GM21447 (cell line): Measurements from ENCODE around the gene F2RL1.
"Not testable (repeated sequence)": the region's sequence is repeated elsewhere in the genome, so short reads cannot be mapped to it uniquely, and the experiment has no call there.

Experiments
- ATAC-seq: cut with Tn5 transposase; IDR thresholded peaks from one replicate; pipeline ENCODE4 v1.9.1; 2021; ENCODE audit not compliant: unreplicated experiment

Gene F2RL1

GRCh38 chr5:76849419-76850291, 30.8 kb downstream of the F2RL1 start, which contains the start of gene S100Z:
Gene S100Z (plus strand): TSS chr5:76850014. CDS start chr5:76875360, 25,346 bp downstream.
- no peak for ATAC-seq

- ATAC-seq = no peak
Measured at GRCh38 chr5:76850543-76851145, 31.8 kb downstream of the F2RL1 start.

- ATAC-seq = no peak
Measured at GRCh38 chr5:76851728-76852369, 33.0 kb downstream of the F2RL1 start.

GRCh38 chr5:76852772-76853171, 33.9 kb downstream of the F2RL1 start:
- ATAC-seq = no peak

GRCh38 chr5:76853741-76854140, 34.9 kb downstream of the F2RL1 start:
- ATAC-seq = not testable (repeated sequence)

- ATAC-seq = no peak
Measured at GRCh38 chr5:76854644-76855043, 35.8 kb downstream of the F2RL1 start.

GRCh38 chr5:76855501-76855900, 36.7 kb downstream of the F2RL1 start:
- not testable (repeated sequence) for ATAC-seq

- ATAC-seq = no peak
Measured at GRCh38 chr5:76855961-76856360, 37.1 kb downstream of the F2RL1 start.

GRCh38 chr5:76856800-76857199, 38.0 kb downstream of the F2RL1 start:
- not testable (repeated sequence) for ATAC-seq

- no peak for ATAC-seq
Measured at GRCh38 chr5:76859591-76860247, 40.9 kb downstream of the F2RL1 start.

GRCh38 chr5:76861612-76862011, 42.8 kb downstream of the F2RL1 start:
- ATAC-seq = no peak

- no peak for ATAC-seq
Measured at GRCh38 chr5:76863001-76863400, 44.2 kb downstream of the F2RL1 start.

- ATAC-seq = no peak
Measured at GRCh38 chr5:76866503-76866902, 47.7 kb downstream of the F2RL1 start.

GRCh38 chr5:76867038-76867437, 48.2 kb downstream of the F2RL1 start:
- no peak for ATAC-seq

GRCh38 chr5:76867827-76868693, 49.2 kb downstream of the F2RL1 start:
- ATAC-seq = peak; percentile 65

- no peak for ATAC-seq
Measured at GRCh38 chr5:76870046-76870445, 51.2 kb downstream of the F2RL1 start.

- ATAC-seq = no peak
Measured at GRCh38 chr5:76874088-76874581, 55.3 kb downstream of the F2RL1 start.
